Liver (tissue), 3 donors: Measurements from ENCODE around the gene STK32C.

Experiments used
- FOXA2 ChIP-seq: IDR thresholded peaks from 2 replicates; pipeline ENCODE4 v1.6.1; 2016; ENCODE audit warnings: antibody characterized with exemption
- JUND ChIP-seq, 2 donors: IDR thresholded peaks; 2 replicates each; pipeline ENCODE4 v1.6.1; 2016; ENCODE audit warnings: antibody characterized with exemption in 2 of 2
- RAD21 ChIP-seq, 2 donors: IDR thresholded peaks; 2 replicates each; pipeline ENCODE4 v1.6.1; 2016; ENCODE audit warnings: antibody characterized with exemption in 2 of 2, mild to moderate bottlenecking in 2 of 2
- REST ChIP-seq: IDR thresholded peaks from 2 replicates; pipeline ENCODE4 v1.6.1; 2016; ENCODE audit warnings: antibody characterized with exemption, mild to moderate bottlenecking
- SP1 ChIP-seq: IDR thresholded peaks from 2 replicates; pipeline ENCODE4 v1.6.1; 2018; ENCODE audit warnings: antibody characterized with exemption, mild to moderate bottlenecking
- TAF1 ChIP-seq: conservative IDR thresholded peaks from 2 replicates; pipeline ENCODE4 v1.6.1; 2016; ENCODE audit warnings: antibody characterized with exemption, mild to moderate bottlenecking
- TF ChIP-seq, protein P1 (sequence below): fragments of 150-350 bp; IDR thresholded peaks from 2 replicates; pipeline ENCODE4 v1.5.1; 2017; ENCODE audit warnings: improper control_type of control experiment, low read depth, low read length; ENCODE audit not compliant: missing input control
- TF ChIP-seq, protein P2 (sequence below): IDR thresholded peaks from 2 replicates; pipeline ENCODE4 v1.6.1; 2016; ENCODE audit warnings: antibody characterized with exemption
- TF ChIP-seq, protein P3 (sequence below): IDR thresholded peaks from 2 replicates; pipeline ENCODE4 v1.6.1; 2016; ENCODE audit warnings: antibody characterized with exemption
- donor health status: healthy.
- donor health status: healthy.

DNA sequence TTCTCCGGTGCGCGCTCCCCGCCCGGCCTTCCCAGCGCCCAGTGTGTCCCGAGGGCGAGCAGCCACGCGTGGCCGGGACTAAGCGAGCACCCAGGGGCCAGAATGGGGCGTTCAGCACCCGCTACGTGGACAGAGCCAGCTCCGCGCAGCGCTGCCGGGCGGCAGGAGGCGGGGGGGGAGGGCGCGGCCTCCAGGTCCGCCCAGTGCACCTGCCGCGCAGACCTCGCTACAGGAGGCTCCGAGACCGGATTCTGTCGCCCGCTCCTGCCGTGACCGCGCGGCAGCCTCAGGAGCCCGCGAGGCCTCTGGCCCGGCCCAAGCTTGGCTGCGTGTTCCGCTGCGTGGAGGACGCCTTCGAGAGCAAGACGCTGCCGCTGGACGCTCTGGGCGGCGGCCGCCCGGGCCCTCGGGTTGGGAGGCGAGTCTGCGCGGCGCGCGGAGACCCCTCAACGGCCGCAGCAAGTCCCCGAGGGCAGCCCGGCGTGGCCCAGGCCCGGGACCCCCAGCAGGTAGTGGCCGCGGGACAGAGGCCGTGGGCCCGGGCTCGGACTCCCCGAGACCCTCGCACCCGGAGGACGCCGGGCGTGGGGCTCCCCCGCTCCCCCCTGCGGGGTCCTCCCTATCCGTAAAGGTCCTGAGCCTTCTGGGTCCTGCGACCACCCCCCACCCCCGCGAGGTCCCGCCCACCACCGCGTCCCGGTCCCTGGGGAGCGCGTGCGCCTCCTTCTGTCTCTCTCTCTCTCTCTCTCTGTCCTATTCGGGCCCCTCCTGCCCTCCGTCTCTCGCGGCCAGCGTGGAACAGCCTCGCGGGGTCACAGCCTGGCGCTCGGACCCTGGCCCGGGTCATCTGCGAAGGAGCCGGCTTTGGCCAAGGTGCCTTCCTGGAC is 121.9 kb downstream of the STK32C start:
- TF ChIP-seq, protein P1, sequence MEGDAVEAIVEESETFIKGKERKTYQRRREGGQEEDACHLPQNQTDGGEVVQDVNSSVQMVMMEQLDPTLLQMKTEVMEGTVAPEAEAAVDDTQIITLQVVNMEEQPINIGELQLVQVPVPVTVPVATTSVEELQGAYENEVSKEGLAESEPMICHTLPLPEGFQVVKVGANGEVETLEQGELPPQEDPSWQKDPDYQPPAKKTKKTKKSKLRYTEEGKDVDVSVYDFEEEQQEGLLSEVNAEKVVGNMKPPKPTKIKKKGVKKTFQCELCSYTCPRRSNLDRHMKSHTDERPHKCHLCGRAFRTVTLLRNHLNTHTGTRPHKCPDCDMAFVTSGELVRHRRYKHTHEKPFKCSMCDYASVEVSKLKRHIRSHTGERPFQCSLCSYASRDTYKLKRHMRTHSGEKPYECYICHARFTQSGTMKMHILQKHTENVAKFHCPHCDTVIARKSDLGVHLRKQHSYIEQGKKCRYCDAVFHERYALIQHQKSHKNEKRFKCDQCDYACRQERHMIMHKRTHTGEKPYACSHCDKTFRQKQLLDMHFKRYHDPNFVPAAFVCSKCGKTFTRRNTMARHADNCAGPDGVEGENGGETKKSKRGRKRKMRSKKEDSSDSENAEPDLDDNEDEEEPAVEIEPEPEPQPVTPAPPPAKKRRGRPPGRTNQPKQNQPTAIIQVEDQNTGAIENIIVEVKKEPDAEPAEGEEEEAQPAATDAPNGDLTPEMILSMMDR: no peak
- TF ChIP-seq TAF1 (no peak), JUND (IDR thresholded peaks at IDR 0.05) (no peak), REST (peak; percentile 98), FOXA2 (no peak), SP1 (no peak), RAD21 (IDR thresholded peaks at IDR 0.05) (no peak)
- TF ChIP-seq, protein P2, sequence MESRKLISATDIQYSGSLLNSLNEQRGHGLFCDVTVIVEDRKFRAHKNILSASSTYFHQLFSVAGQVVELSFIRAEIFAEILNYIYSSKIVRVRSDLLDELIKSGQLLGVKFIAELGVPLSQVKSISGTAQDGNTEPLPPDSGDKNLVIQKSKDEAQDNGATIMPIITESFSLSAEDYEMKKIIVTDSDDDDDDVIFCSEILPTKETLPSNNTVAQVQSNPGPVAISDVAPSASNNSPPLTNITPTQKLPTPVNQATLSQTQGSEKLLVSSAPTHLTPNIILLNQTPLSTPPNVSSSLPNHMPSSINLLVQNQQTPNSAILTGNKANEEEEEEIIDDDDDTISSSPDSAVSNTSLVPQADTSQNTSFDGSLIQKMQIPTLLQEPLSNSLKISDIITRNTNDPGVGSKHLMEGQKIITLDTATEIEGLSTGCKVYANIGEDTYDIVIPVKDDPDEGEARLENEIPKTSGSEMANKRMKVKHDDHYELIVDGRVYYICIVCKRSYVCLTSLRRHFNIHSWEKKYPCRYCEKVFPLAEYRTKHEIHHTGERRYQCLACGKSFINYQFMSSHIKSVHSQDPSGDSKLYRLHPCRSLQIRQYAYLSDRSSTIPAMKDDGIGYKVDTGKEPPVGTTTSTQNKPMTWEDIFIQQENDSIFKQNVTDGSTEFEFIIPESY: no peak
- TF ChIP-seq, protein P3, sequence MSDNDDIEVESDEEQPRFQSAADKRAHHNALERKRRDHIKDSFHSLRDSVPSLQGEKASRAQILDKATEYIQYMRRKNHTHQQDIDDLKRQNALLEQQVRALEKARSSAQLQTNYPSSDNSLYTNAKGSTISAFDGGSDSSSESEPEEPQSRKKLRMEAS: no peak
